Colon (tissue), 2 donors: ENCODE results near the gene DOCK10.
"Not testable (repeated sequence)": the region's sequence is repeated elsewhere in the genome, so short reads cannot be mapped to it uniquely, and the experiment has no call there.

Source experiments
- FAIRE-seq: peaks from 2 replicates; lab custom pipeline; 2012; peaks lifted over from hg19 to GRCh38; lab: Jason Lieb, UNC
- donor health status: control.
- donor health status: control.

The DOCK10 gene

GRCh38 chr2:224918626-224919471 lies 123.4 kb downstream of the DOCK10 start:
- no peak for FAIRE-seq

- not testable (repeated sequence) for FAIRE-seq
Observed at GRCh38 chr2:224917246-224917645, 125.0 kb downstream of the DOCK10 start.

- FAIRE-seq: peak; percentile 14
Observed at GRCh38 chr2:224915136-224915535, 127.1 kb downstream of the DOCK10 start.

- no peak for FAIRE-seq
Observed at GRCh38 chr2:224910574-224910925, 131.7 kb downstream of the DOCK10 start.

- no peak for FAIRE-seq
Observed at GRCh38 chr2:224909885-224910573, 132.2 kb downstream of the DOCK10 start.

- no peak for FAIRE-seq
Observed at GRCh38 chr2:224908818-224909217, 133.4 kb downstream of the DOCK10 start.

GRCh38 chr2:224904381-224904780 lies 137.9 kb downstream of the DOCK10 start:
- FAIRE-seq: no peak

GRCh38 chr2:224903621-224904020 lies 138.6 kb downstream of the DOCK10 start:
- no peak for FAIRE-seq

- no peak for FAIRE-seq
Observed at GRCh38 chr2:224901121-224901676, 141.1 kb downstream of the DOCK10 start.

- FAIRE-seq: no peak
Observed at GRCh38 chr2:224895377-224895776, 146.9 kb downstream of the DOCK10 start.

- FAIRE-seq: no peak
Observed at GRCh38 chr2:224894356-224894755, 147.9 kb downstream of the DOCK10 start.

- FAIRE-seq: no peak
Observed at GRCh38 chr2:224893848-224894247, 148.4 kb downstream of the DOCK10 start.

GRCh38 chr2:224892574-224893204 lies 149.6 kb downstream of the DOCK10 start:
- FAIRE-seq: no peak

GRCh38 chr2:224890372-224890771 lies 151.9 kb downstream of the DOCK10 start:
- no peak for FAIRE-seq

- no peak for FAIRE-seq
Observed at GRCh38 chr2:224887141-224887540, 155.1 kb downstream of the DOCK10 start.

GRCh38 chr2:224885836-224886547 lies 156.3 kb downstream of the DOCK10 start:
- FAIRE-seq: no peak

- no peak for FAIRE-seq
Observed at GRCh38 chr2:224885291-224885690, 157.0 kb downstream of the DOCK10 start.

GRCh38 chr2:224884188-224884587 lies 158.1 kb downstream of the DOCK10 start:
- no peak for FAIRE-seq

- no peak for FAIRE-seq
Observed at GRCh38 chr2:224883700-224884099, 158.6 kb downstream of the DOCK10 start.

- no peak for FAIRE-seq
Observed at GRCh38 chr2:224883172-224883516, 159.1 kb downstream of the DOCK10 start.

GRCh38 chr2:224882291-224883171 lies 159.7 kb downstream of the DOCK10 start:
- FAIRE-seq: no peak
